Astrocyte of the cerebellum (primary cell): Measurements from ENCODE around the gene TET1.
"Not testable (repeated sequence)": the region's sequence is repeated elsewhere in the genome, so short reads cannot be mapped to it uniquely, and the experiment has no call there.

Experiments
- DNase-seq: peaks from one replicate; pipeline ENCODE4 v3.0.0-alpha.2; 2011; ENCODE audit warnings: low read depth
- H3K4me3 ChIP-seq: 2 replicates; pipeline ENCODE4 v1.5.1; 2011; ENCODE audit warnings: mild to moderate bottlenecking, low read depth, low read length, moderate library complexity
- in situ Hi-C: cut with HindIII; loops from 2 replicates; pipeline ENCODE4 v1.10.0; 2017; ENCODE audit warnings: low sequenced_read_pairs
- TF ChIP-seq, protein P1 (sequence below): IDR thresholded peaks from 2 replicates; pipeline ENCODE4 v1.5.1; 2012; ENCODE audit warnings: low read length, low read depth, moderate library complexity, mild to moderate bottlenecking; ENCODE audit errors: missing control alignments

TET1 gene

DNA sequence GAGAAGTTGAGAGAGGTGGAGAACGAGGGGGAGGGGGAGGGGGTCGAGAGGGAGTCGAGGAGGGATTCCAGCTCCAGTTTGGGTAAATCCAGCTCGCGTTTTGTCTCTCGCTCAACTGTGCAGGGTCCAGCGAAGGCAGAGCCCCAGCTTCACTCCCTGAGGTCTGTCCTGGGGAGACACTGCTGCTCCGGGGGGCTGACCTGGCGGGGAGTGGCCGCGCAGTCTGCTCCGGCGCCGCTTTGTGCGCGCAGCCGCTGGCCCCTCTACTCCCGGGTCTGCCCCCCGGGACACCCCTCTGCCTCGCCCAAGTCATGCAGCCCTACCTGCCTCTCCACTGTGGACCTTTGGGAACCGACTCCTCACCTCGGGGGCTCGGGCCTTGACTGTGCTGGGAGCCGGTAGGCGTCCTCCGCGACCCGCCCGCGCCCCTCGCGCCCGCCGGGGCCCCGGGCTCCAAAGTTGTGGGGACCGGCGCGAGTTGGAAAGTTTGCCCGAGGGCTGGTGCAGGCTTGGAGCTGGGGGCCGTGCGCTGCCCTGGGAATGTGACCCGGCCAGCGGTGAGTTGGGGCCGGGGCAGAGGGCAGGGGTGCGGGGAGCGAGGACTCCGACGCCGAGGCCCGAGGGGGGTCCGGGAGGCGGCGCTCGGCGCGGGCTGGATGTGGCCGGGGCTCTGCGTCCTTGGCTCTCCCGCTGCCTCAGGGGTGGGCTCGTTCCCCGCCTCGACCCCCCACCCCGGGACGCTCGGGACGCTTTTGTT, at the start of gene TET1:
Gene TET1, plus strand, starts transcription at position 152 of the 757 bp plus-strand sequence. CDS start 12,002 bp downstream, outside the sequence.
- in situ Hi-C loops: loop anchor here (25.0 kb wide), 1 partner anchor 177 kb away; no protein-coding TSS in a partner anchor
- no peak for DNase-seq
- H3K4me3 ChIP-seq: peak within 1 kb of the TSS; percentile 92
- TF ChIP-seq, protein P1, sequence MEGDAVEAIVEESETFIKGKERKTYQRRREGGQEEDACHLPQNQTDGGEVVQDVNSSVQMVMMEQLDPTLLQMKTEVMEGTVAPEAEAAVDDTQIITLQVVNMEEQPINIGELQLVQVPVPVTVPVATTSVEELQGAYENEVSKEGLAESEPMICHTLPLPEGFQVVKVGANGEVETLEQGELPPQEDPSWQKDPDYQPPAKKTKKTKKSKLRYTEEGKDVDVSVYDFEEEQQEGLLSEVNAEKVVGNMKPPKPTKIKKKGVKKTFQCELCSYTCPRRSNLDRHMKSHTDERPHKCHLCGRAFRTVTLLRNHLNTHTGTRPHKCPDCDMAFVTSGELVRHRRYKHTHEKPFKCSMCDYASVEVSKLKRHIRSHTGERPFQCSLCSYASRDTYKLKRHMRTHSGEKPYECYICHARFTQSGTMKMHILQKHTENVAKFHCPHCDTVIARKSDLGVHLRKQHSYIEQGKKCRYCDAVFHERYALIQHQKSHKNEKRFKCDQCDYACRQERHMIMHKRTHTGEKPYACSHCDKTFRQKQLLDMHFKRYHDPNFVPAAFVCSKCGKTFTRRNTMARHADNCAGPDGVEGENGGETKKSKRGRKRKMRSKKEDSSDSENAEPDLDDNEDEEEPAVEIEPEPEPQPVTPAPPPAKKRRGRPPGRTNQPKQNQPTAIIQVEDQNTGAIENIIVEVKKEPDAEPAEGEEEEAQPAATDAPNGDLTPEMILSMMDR: no peak

GRCh38 chr10:68516216-68516615, 43.9 kb upstream of the TET1 start:
- DNase-seq, H3K4me3 ChIP-seq, in situ Hi-C loops: not testable (repeated sequence)

DNA sequence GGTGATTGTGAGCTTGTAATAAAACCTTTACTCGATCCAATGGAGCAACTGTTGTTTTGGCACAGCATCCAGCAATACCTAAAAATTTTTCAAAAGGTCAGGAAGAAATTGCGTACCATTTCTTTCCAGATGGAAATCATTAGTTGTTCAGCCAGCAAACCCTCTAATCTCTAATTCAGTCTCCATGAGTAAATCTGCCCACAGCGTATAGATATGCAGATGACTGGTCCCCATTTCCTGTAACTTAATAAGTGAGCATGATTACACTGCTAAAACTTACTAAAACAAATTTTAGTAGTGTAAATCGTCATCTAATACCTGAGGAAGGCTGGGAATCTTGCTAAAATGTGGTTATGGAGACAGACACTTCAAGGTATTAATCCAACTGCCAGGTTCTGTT, 43.4 kb upstream of the TET1 start:
- in situ Hi-C loops: no loop called here
- H3K4me3 ChIP-seq: no peak overlapping the region
- DNase-seq: no peak
- TF ChIP-seq, protein P1: no peak

DNA sequence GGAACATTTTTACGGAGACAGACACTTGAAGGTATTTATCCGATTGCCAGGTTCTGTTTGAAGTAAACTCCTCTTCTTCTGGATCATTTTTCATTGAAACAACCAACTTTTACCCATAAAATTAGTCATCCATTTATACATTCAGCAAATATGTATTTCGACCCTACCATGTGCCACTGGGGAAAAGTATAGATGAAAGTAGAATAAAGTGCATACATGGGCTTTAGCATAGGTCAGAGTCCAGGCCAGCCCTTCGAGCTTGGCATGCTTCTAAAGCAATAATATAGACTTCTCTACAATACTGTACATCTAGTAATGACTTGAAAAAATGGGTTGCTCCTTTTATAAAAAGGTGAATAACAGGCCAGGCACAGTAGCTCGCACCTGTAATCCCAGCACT, 42.9 kb upstream of the TET1 start:
- H3K4me3 ChIP-seq: no peak overlapping the region

DNA sequence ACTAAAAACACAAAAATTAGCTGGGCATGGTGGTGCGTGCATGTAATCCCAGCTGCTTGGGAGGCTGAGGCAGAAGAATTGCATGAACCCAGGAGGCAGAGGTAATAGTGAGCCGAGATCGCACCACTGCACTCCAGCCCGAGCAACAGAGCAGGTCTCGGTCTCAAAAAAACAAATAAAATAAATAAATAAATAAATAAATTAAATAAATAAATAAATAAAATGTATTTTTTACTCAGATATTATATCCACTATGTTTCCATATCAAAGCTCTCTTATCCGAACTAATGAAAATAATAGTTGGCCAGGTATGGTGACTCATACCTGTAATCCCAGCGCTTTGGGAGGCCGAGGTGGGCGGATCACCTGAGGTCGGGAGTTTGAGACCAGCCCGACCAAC, 41.5 kb upstream of the TET1 start:
- in situ Hi-C loops, DNase-seq: not testable (repeated sequence)

More for the DNA sequence above, 42.9 kb upstream of the TET1 start:
- in situ Hi-C loops: no loop called here
- DNase-seq: no peak
- TF ChIP-seq, protein P1: no peak

DNA sequence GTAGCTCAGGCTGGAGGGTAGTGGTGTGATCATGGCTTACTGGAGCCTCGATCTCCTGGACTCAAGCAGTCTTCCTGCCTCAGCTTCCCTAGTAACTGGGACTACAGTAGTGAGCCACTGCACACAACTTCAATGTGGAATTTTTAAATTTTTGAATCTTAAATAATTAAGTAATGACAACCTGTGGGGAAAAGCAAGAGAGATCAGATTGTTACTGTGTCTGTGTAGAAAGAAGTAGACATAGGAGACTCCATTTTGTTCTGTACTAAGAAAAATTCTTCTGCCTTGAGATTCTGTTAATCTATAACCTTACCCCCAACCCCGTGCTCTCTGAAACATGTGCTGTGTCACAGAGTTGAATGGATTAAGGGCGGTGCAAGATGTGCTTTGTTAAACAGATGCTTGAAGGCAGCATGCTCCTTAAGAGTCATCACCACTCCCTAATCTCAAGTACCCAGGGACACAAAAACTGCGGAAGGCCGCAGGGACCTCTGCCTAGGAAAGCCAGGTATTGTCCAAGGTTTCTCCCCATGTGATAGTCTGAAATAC, 34.6 kb upstream of the TET1 start:
- DNase-seq, H3K4me3 ChIP-seq, in situ Hi-C loops: not testable (repeated sequence)

More for the DNA sequence above, 41.5 kb upstream of the TET1 start:
- H3K4me3 ChIP-seq: not testable (repeated sequence)

- H3K4me3 ChIP-seq: peak overlapping the region; percentile 96
- no peak for DNase-seq
- in situ Hi-C loops: no loop called here
- TF ChIP-seq, protein P1: no peak
Measured at GRCh38 chr10:68526634-68527307, 33.4 kb upstream of the TET1 start.

- no peak for DNase-seq
- in situ Hi-C loops: no loop called here
- TF ChIP-seq, protein P1: no peak
- no peak overlapping the region for H3K4me3 ChIP-seq
Measured at GRCh38 chr10:68536973-68537372, 23.2 kb upstream of the TET1 start.
